Brain pericyte (primary cell): ENCODE measurements around the gene AUH.

Experiments
- DNase-seq: peaks from one replicate; pipeline ENCODE4 v3.0.0-alpha.2; 2012; ENCODE audit warnings: low read depth, low spot score

AUH gene

GRCh38 chr9:91246846-91247245 is 114.9 kb downstream of the AUH start:
- DNase-seq = no peak

- DNase-seq = peak; percentile 44
Measured at GRCh38 chr9:91245431-91246313, 116.0 kb downstream of the AUH start.

- DNase-seq = no peak
Measured at GRCh38 chr9:91243029-91243428, 118.7 kb downstream of the AUH start.

GRCh38 chr9:91241909-91242308 is 119.8 kb downstream of the AUH start:
- no peak for DNase-seq

- DNase-seq = no peak
Measured at GRCh38 chr9:91240596-91241165, 121.0 kb downstream of the AUH start.

GRCh38 chr9:91239367-91240111 is 122.2 kb downstream of the AUH start:
- no peak for DNase-seq

GRCh38 chr9:91234523-91234922 is 127.2 kb downstream of the AUH start:
- no peak for DNase-seq

GRCh38 chr9:91231619-91232018 is 130.1 kb downstream of the AUH start:
- DNase-seq = no peak

GRCh38 chr9:91223000-91223399 is 138.7 kb downstream of the AUH start:
- no peak for DNase-seq

- DNase-seq = no peak
Measured at GRCh38 chr9:91222457-91222856, 139.3 kb downstream of the AUH start.

- no peak for DNase-seq
Measured at GRCh38 chr9:91221332-91221731, 140.4 kb downstream of the AUH start.

GRCh38 chr9:91220491-91221135 is 141.1 kb downstream of the AUH start:
- DNase-seq = no peak

- no peak for DNase-seq
Measured at GRCh38 chr9:91220021-91220420, 141.7 kb downstream of the AUH start.

- DNase-seq = no peak
Measured at GRCh38 chr9:91219557-91219956, 142.2 kb downstream of the AUH start.

- no peak for DNase-seq
Measured at GRCh38 chr9:91217388-91217787, 144.3 kb downstream of the AUH start.

- no peak for DNase-seq
Measured at GRCh38 chr9:91214867-91215266, 146.9 kb downstream of the AUH start.

GRCh38 chr9:91214086-91214485 is 147.6 kb downstream of the AUH start:
- DNase-seq = no peak

GRCh38 chr9:91212596-91213243 is 149.0 kb downstream of the AUH start:
- DNase-seq = no peak

- DNase-seq = no peak
Measured at GRCh38 chr9:91211919-91212318, 149.8 kb downstream of the AUH start.

- DNase-seq = no peak
Measured at GRCh38 chr9:91211414-91211813, 150.3 kb downstream of the AUH start.

- DNase-seq = no peak
Measured at GRCh38 chr9:91210318-91210717, 151.4 kb downstream of the AUH start.

- DNase-seq = no peak
Measured at GRCh38 chr9:91208837-91209236, 152.9 kb downstream of the AUH start.
